HG02571 (cell line): ENCODE results near the gene CDH4.

ENCODE experiments used
- ATAC-seq: cut with Tn5 transposase; IDR thresholded peaks from one replicate; pipeline ENCODE4 v1.9.1; 2021; ENCODE audit warnings: mild to moderate bottlenecking, moderate library complexity; ENCODE audit not compliant: unreplicated experiment

Gene CDH4

DNA sequence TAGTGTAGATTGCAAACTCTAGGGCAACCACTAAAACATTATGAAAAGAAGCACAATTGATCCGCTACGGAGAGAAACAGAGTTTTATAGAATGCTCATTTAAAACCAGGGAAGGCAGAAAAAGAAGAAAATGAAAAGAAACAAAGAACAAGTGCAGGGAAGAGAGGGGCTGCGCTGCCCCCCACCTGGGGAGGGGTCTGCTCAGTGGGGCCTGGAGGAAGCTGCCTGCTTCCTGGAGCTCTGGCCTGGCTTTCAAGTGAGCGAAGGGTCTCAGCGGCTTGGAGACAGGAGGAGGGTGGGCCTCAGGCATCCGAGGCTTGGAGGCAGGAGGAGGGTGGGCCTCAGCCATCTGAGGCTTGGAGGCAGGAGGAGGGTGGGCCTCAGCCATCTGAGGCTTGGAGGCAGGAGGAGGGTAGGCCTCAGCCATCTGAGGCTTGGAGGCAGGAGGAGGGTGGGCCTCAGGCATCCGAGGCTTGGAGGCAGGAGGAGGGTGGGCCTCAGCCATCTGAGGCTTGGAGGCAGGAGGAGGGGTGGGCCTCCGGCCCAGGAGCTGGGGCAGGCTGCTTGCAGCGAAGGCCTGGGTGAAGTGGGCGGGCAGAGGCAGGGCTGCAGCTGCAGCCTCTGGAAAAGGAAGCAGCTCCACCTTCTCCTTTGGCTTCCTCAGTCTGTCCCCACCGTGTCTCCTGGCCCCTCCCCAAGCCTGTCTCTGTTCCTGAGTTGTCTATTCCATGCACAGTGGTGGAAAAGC, 407.4 kb downstream of the CDH4 start:
- no peak for ATAC-seq

DNA sequence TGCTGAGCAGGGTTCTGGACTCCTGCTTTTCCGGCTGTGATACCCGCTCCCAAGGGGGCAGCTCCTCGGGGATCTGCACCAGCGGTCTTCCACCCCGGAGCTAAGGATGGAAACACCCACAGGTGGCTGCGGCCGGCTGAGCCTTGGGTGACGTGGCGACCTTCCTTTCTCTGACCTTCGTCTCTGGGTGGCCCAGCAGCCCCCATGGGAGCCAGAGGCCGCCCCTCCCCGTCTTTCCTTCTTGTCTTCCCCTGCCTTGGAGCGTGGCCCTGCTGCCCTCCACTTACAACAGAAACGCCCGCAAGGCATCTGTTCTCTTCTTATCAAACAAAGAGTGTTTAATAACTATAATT, 407.9 kb downstream of the CDH4 start:
- no peak for ATAC-seq

DNA sequence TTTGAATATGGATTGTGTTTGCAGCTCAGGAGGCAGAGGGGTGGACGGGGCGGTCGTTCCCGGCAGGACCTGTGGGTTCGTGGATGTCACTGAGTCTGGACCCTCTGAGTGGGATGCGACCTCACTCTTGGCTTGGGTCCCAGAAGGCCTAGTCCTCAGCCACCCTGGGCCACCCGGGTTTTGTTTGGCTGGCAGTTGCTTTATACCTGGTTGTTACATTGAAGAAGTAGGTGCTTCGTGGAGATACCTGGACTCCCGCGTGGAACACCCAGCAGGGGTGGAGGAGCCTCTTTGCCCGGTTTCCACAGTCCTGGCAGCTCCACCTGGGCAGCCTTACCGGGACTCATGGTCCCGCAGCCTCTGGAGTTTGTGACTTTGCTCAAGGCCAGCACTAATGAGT, 408.5 kb downstream of the CDH4 start:
- no peak for ATAC-seq

DNA sequence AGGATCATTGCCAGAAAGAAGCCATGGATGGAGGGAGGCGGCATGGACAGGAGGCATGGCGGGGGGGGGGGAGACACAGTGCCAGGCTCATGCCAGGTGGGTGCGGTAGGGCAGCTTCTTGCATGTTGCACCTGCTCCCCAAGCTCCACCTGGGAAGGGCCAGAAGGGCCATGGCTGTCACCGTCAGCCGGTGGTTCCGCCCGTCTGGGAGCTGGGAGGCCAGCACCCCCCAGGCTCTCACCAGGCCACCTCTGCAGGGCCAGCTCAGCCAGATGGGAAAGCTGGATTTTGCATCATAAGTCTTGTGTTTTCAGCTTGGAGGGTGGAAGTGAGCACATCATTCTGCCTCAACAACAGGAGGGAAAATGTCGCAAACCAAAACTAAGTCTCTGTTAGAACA, 409.0 kb downstream of the CDH4 start:
- ATAC-seq, result no peak

DNA sequence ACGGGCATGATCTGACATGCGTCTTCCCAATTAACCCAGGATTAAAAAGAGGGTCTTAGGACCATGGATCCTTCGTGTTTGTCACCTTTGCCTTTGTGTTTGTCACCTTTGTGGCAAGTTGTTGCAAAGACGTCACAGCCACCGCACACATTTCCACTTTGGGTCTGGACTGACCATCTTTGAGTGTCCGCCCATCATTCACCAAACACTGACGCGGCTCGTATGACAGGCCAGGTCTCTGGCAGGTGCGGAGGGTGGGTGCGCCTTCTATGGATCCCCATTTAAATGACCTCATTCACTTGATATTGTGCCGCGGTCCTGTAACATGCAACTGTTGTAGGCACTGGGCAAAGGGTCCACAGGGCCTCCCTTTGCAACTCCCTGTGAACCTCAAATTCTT, 409.5 kb downstream of the CDH4 start:
- ATAC-seq, result no peak

DNA sequence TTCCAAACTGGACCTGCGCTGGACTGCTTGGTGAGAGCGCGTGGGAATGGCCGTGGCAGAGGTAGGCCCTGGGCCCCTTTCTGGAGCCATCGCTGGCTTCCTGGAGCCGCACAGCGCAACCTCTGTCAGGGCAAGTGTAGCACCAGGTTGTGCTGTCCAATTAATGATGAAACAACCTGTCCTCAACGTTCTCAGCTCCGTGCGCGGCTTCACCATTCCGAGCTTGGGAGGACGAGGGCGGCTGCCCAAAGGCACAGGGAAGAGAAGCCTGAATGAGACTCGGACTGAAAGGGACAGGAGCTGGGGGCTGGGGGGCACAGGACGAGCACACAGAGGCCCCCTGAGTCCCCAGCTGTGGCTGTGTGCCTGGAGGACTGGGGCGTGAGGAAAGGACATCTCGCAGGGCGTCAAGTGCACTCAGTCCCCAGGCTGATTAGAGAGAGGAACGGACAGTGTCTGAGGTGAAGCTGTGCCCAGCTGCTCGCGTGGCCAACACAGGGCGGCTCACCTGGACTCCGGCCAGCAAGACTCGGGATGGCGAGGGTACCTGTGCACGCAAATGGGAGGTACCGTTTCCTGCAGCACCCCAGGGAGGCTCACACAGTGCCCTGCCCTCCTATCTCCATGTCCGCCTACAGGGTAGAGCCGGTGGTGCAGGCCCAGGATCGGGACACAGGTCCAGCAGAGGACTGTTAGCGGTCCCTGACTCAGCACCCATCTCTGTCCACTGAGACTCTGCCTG, 410.3 kb downstream of the CDH4 start:
- ATAC-seq, result no peak

DNA sequence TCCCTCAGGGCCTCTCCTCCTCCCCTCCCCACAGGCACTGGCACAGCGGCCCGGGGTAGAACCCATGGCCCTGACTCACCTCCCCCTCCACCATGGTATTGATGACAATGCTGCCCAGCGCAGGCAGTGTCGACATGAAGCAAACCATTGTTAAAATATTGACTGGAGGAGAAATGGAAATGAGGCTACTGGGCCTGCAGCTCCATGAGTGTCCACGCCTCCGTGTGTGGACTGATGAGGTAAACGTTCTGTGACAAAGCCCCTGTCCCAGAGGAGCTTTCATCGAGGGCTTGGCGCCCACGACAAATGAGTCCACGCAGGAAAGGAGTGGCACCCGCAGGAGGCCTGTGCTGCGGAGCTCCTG, 410.9 kb downstream of the CDH4 start:
- no peak for ATAC-seq

DNA sequence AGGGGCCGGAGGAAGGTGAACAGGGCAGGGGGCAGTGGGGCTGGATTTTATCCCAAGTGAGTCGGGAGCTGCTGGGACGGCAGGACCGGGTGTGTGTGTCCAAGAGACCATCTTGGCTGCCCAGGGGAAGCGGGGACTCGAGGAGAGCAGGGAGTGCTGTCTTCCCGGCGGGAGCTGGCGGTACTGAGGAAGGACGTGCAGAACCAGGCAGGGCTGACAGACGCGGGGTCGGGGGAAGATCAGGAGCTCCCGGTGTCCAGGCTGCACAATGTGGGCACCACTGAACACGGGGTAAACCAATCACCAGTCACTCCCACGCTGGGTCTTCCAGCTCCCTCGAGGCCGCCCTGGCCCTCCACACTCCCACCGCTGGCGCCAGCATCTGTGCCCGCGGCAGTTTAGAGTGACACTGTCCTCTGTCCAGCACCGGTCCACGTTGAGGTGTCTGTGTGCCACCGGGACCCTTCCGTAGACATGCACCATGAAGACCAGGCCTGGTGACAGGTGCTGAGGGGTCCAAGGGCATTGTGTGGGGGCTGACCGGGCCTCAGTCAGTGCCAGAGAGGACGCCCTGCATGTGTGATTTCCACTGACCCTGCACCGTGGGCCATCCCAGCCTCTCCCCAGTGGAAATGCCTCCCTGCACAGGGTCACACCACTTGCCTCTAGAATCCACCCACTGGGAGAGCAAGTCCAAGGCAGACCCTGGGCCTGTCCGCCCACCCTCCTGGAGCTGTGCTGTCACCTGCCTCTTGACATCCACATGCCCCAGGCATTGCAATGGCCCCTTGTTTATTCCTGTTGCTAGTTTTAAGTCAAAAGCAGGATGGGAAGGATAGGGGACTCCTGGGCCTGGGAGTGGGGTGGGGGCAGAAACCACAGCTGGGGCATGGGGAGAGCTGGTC, 411.7 kb downstream of the CDH4 start:
- no peak for ATAC-seq

DNA sequence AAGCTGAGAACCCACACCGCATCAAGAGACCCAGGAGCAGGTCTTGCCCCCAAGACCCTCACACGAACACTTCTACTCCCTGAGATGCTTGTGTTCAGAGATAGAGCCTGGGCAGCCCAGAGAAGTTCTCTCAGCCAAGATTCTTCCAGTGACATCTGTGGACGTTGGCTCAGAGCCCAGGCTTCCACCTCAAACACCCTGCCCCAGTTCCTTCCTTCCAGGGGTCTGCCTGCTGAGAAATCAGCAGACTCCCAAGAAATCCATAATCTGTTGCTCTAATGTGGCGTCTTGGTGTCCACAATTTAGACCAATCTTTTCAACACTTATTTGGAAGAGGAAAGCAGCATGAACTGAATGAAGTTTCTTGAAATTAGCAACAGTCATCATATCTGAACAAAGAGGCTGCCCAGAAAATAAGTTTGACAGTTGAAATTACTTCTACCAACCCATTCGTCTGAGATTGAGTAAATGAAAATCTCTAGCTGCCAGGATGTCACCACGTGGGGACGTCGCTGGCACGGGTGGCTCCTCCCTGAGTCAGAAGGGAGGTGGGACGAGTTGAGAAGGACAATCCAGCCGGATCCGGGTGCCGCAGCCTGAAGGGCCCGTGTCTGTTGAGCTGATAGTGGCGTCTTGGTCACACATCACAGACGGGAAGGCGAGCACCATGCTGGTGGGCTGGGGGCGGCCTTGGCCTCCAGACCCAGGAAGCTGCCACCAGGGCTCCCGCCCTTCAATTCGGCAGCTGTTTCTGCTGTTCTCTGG, 412.7 kb downstream of the CDH4 start:
- no peak for ATAC-seq

DNA sequence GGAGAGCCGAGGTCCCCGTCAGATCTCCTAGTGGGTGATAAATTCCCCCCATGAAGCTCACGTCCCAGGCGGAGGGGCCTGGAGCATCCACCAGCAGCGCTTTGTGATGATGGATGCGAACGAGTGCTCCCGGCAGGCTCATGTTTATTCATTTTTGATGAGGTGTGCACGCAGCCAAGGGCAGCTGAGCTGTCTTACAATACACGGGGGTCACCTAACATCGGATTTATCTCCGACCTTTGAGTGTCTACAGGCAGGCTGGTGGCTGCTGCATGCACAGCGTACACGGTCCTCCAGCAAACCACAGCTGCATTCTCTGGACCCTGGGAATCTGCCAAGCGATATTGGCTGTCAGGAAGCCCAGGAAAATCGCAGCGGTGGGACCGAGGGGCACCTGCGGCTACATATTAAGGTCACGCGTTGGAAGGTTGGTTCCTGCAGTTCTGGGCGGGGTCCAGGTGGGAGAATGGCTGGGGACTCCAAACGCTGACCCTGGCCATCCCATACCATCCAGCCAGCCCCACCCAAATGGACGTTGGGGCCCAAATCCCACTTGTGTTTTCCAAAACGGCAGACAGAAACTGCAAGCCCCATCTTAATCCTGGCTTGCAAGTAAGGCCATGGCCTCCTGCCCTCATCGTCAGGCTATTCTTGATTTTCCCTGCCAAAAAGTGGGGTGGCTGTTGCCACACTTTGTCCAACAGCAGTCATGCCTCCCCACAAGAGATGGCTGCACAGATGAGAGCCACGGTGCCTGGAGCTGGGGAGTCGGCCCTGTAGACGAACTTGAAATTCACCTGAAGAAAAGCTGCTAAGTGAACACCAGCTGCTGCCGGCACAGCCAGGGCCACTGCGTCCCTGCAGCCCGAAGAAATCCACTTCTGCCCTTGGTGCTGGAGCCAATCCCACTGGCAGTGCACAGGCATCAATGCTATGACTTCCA, 413.7 kb downstream of the CDH4 start:
- no peak for ATAC-seq

DNA sequence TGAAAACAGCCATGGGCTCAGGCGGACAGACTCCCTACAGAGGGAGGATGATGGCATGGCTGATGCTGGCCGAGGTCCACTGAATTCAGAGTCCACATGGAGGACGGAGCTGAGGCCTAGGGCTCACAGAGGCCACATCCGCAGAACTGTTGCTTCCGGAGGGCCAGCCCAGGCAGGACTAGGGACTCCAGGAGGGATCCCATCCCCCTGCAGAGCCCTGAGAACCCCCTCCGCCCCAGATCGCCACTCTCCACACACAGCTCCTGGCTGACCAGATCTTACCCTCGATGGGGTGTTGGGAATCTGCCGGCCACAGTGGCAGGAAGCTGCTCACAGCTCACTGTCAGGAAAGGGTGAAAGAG, 414.4 kb downstream of the CDH4 start:
- no peak for ATAC-seq

DNA sequence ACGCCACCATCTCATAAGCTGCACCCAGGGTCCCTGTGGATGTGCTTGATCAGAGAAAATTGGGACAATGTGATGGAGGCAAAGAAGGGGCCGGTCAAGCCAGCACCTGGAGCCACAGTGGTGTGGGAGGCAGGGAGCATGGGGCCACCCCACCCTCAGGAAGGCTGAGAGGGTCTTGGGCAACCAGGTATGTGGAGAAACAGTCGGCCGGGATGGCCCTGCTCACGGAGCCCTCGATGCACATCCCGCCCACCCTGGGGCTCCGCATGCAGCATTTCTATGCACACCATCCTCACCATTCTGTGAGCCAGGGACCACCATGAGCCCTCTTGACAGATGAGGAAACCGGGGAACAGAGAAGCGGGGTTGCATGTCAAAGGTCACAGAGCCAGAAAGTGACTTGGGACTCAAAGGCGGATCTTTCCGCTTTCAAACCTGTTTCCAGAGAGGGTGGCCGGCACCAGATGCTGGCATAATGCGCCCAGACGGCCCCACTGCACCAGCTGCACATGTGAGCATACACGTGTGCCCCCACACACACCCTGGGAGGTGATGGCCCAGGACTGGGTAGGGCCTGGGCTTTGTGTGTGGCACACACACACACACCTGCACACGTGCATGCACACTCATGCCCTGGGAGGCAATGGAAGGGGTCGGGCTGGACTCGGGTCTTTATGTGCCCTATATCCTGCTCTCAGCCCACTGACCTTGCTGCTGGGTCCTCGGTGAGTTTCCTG, 415.2 kb downstream of the CDH4 start:
- ATAC-seq, result no peak

DNA sequence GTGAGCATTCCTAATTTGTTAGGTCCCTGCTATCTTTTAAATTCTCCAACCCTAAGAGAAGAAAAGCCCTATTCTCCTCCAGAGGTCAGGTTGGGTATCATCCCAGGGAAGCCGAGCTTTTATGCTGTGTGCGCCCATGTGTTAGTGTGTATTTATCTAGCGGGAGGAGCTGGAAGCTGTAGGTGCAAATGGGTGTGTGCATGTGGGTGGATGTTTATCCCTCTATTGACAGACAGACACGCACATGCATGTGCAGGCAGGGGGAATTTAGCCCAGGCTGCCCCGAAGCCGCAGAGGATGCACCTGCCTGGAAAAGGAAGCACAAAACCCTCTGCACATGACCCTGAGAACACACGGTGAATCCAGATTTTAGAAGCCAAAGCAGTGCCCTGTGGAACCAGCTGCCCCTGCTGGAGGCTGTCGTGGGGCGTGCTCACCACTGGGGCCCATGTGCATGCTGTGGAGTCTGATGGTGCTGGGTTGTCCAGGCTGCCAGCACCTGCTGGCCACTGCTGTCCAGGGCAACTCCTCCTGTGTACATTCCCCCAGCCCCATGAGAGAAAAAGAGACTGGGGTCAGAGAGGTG, 416.1 kb downstream of the CDH4 start:
- no peak for ATAC-seq

DNA sequence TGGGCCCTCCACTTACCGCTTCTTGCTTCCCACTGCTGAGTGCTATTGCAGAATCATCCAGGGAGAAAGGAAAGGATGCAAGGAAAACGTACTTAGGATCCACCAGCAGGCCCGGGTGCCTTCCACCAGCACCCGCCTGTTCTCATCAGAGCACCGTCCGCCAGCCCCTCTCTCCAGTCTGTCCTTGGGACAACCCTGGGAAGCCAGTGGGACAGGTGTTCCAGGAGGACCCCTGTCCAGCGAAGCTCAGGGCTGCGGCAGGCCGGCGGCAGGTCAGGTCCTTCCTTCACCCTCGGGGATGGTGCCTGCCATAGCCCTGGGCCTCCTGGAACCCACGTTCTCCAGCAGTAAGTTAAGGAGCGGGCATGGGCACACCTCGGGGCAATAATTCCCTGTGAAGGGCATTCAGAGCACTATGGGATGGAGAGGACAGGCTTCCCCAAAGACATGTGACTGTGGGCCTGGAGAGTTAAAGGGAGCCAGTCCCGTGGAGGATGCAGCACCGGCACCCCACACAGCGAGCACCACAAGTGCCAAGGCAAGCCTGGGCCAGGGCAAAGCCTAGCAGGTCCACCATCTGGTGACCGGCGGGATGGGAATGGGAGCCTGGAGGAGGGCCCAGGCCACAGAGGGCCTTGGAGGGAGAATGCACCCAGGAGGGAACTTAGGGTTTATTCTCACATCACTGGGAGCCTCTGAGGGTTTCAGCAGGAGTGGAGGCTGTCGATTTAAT, 416.9 kb downstream of the CDH4 start:
- no peak for ATAC-seq

DNA sequence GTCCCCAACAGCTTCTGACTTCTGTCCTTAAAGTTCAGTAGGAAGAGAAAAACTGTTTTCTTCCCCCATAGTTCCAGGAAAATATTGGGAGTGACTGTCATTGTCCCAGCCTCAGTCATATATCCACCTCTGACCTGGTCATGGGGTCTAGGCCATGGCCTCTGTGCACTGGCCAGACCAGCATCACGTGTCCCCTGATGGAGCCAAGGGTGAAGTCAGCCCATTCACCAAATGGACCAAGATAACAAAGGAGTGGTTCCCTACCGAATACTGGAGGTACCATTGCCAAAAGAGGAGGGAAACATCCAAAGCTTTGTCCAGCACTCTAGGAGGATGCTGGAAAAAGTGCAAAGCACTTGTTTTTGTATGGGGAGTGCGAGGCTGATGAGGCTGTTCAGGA, 418.2 kb downstream of the CDH4 start:
- ATAC-seq, result no peak

DNA sequence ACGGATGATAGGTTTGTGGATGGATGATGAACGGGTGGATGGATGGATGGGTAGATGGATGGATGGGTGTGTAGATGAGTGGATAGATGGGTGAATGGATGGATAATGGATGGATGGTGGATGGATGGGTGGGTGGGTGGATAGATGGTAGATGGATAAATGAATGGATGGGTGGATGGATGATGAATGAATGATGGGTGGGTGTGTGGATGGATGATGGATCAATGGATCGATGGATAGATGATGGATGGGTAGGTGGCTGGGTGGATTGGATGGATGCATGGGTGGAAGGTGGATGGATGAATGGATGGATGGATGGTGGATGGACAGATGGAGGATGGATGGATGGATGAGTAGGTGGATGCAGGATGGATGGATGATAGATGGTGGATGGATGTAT, 419.5 kb downstream of the CDH4 start:
- ATAC-seq, result no peak

DNA sequence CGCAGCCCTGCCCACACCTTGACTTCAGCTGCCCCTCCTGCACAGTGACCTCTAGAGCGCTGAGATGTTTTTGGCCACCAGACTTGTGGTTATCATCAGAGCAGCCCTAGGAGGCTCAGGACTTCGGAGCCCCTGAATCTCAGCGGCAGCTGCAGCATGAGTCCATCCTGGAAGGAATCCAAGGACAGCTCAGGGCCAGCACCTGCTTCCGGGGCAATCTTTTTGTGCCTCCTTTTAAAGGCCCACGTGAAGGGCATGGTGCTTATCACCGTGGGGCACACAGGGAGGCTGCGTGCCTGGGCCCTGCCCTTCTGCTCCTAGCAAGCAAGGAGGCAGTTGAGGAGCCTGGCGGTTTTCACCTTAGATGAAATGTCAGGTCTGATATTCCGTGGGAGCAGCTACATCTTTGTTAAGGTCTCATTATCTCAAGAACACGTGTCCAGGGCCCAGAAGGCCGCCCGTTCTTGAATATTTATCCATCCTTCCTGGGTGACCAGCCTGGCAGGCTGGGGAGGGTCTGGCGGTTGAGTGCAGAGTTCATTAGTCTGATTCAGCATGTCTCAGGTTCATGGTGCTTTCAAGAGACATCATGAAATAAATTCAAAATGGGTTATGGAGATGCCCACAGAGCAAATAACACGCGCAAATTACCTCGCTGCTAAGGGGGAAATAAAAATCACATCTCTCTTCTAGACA, 421.2 kb downstream of the CDH4 start:
- ATAC-seq, result no peak

DNA sequence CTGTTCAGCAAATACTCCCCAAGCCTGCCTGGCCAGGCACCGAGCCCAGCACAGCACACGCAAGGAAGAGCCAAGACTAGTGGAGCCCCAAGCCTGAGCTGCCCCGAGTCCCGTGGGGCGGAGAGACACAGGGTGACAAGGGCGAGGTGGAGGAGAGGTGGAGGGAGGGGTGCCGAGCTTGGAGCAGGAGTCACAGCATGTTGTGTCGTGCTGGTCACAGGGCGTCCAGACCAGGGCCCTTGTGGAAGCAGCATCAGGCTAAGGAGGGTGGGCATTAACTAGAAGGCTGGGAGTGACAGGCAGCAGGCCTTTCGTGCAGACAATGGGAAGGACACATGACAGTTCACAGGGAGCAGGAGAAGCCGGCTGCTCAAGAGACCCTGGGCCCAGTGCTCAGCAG, 422.1 kb downstream of the CDH4 start:
- ATAC-seq, result no peak
